NCI-H1048 (cell line): ENCODE data around the gene AKAP5.

Experiments
- DNase-seq: peaks from one replicate; lab custom pipeline; 2025; lab: John Stamatoyannopoulos, UW

The AKAP5 gene

GRCh38 chr14:64465191-64465822, at the start of gene AKAP5:
AKAP5 (plus strand) TSS chr14:64465499; CDS start chr14:64468395, 2,896 bp downstream.
- peak; percentile 37 for DNase-seq

GRCh38 chr14:64416348-64416932, 48.9 kb upstream of the AKAP5 start:
- no peak for DNase-seq

- no peak for DNase-seq
These were observed 48.1 kb upstream of the AKAP5 start for GRCh38 chr14:64417055-64417770.

- no peak for DNase-seq
These were observed 47.6 kb upstream of the AKAP5 start for GRCh38 chr14:64417771-64418125.

- DNase-seq, result no peak
These were observed 46.3 kb upstream of the AKAP5 start for GRCh38 chr14:64419003-64419402.

- DNase-seq, result no peak
These were observed 44.1 kb upstream of the AKAP5 start for GRCh38 chr14:64421166-64421565.

GRCh38 chr14:64422005-64422404, 43.3 kb upstream of the AKAP5 start:
- DNase-seq, result no peak

GRCh38 chr14:64422756-64423155, 42.5 kb upstream of the AKAP5 start:
- no peak for DNase-seq

GRCh38 chr14:64423987-64424386, 41.3 kb upstream of the AKAP5 start:
- DNase-seq, result no peak

- DNase-seq, result no peak
These were observed 30.8 kb upstream of the AKAP5 start for GRCh38 chr14:64434528-64434927.

- no peak for DNase-seq
These were observed 27.0 kb upstream of the AKAP5 start for GRCh38 chr14:64438181-64438841.

GRCh38 chr14:64439141-64439540, 26.2 kb upstream of the AKAP5 start:
- DNase-seq, result no peak

GRCh38 chr14:64440494-64440893, 24.8 kb upstream of the AKAP5 start:
- DNase-seq, result no peak

- no peak for DNase-seq
These were observed 22.9 kb upstream of the AKAP5 start for GRCh38 chr14:64442300-64442988.

- DNase-seq, result no peak
These were observed 21.2 kb upstream of the AKAP5 start for GRCh38 chr14:64444140-64444539.

GRCh38 chr14:64444984-64445845, 20.1 kb upstream of the AKAP5 start:
- DNase-seq, result no peak

GRCh38 chr14:64447876-64448670, 17.2 kb upstream of the AKAP5 start:
- no peak for DNase-seq

- no peak for DNase-seq
These were observed 15.0 kb upstream of the AKAP5 start for GRCh38 chr14:64450255-64450654.

GRCh38 chr14:64454671-64455070, 10.6 kb upstream of the AKAP5 start:
- DNase-seq, result no peak

- DNase-seq, result no peak
These were observed 5.7 kb upstream of the AKAP5 start for GRCh38 chr14:64459405-64460136.
